HUES48 (cell line): ENCODE data around the gene RRAS2.

Experiments used
- H3K27ac ChIP-seq: one replicate; pipeline ENCODE4 v1.7.0; 2013; ENCODE audit warnings: low read depth, low read length, inconsistent platforms
- H3K27me3 ChIP-seq: 2 replicates; pipeline ENCODE4 v1.6.1; 2013; ENCODE audit warnings: mild to moderate bottlenecking, low read length; ENCODE audit not compliant: control insufficient read depth, insufficient read depth
- H3K36me3 ChIP-seq: 2 replicates; pipeline ENCODE4 v1.6.1; 2013; ENCODE audit warnings: low read length; ENCODE audit not compliant: control insufficient read depth, insufficient read depth
- H3K4me1 ChIP-seq: 2 replicates; pipeline ENCODE4 v1.6.1; 2013; ENCODE audit warnings: mild to moderate bottlenecking, low read length; ENCODE audit not compliant: control insufficient read depth, insufficient read depth
- H3K4me3 ChIP-seq: 2 replicates; pipeline ENCODE4 v1.5.1; 2013; ENCODE audit warnings: mild to moderate bottlenecking, low read depth, low read length
- H3K9ac ChIP-seq: 2 replicates; pipeline ENCODE4 v1.6.1; 2013; ENCODE audit warnings: mild to moderate bottlenecking, low read depth, low read length, moderate library complexity
- H3K9me3 ChIP-seq: 2 replicates; pipeline ENCODE4 v1.6.1; 2013; ENCODE audit warnings: low read length; ENCODE audit not compliant: control insufficient read depth, insufficient read depth

RRAS2 gene

DNA sequence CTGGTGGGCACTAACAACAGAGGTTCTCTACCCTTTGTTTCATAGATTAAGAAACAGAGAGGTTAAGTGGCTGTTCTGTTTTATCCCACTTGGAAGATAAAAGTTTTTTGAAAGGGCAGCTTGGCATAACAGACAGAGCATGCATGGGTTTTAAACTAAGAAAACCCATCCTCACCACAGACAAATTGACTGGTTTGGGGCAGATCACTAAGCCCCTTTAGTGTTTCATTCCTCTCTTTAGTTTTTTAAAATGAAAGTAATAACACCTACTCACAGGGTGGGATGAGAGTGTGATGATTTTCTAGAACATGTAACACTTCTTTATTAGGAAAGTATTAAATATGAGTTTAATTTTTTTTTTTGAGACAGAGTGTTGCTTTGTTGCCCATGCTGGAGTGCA lies 12.3 kb upstream of the RRAS2 start:
- Histone ChIP-seq H3K4me1 (peaks cover 17% of the 10 kb centered on the region), H3K9ac (no peak overlapping the region), H3K27ac (peak overlapping the region; percentile 14), H3K27me3 (no peaks in the 10 kb centered on the region), H3K4me3 (no peak overlapping the region), H3K36me3 (no peaks in the 10 kb centered on the region), H3K9me3 (no peaks in the 10 kb centered on the region)

DNA sequence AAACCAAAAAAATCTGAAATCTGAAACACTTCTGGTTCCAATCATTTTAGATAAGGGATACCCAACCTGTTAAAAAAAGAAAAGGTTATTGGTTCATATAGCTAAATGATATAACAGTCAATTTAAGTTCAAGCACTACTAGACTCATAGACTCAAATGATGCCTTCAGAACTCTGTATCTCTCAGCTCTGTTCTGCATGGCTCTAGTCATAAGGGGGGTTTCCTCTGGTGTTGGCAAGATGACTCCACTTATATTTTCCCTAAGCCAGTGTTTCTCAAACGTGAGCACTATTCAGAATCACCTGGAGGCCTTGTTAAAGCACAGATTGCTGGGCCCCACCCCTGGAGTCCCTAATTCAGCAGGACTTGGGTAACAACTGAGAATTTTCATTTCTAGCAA lies 11.5 kb upstream of the RRAS2 start:
- Histone ChIP-seq H3K4me3 (no peak overlapping the region), H3K27me3 (no peaks in the 10 kb centered on the region), H3K9me3 (no peaks in the 10 kb centered on the region), H3K36me3 (no peaks in the 10 kb centered on the region), H3K9ac (no peak overlapping the region), H3K27ac (no peak overlapping the region), H3K4me1 (peaks cover 17% of the 10 kb centered on the region)

DNA sequence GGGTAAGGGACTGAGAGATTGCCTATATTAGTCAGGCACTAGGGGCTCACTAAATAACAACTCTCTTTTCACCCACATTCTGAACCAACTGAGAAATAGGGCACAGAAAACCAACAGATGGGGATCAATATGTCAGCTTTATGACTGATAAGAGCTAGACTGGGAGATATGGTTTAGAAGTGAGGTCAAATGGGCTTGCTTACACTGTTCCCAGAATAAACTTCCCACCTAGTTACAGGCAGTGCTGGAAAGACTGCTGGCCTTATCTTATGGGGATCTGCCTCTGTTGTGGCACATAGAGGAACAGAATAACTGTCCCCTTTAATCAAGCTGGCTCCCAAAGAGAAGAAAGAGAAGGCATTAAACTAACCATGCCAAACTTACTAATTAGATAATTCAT lies 10.6 kb upstream of the RRAS2 start:
- Histone ChIP-seq H3K4me1 (peaks cover 10% of the 10 kb centered on the region; the same call in 1 of the 2 replicates), H3K27ac (no peak overlapping the region), H3K4me3 (no peak overlapping the region), H3K36me3 (no peaks in the 10 kb centered on the region), H3K9ac (no peak overlapping the region), H3K27me3 (no peaks in the 10 kb centered on the region), H3K9me3 (no peaks in the 10 kb centered on the region)

DNA sequence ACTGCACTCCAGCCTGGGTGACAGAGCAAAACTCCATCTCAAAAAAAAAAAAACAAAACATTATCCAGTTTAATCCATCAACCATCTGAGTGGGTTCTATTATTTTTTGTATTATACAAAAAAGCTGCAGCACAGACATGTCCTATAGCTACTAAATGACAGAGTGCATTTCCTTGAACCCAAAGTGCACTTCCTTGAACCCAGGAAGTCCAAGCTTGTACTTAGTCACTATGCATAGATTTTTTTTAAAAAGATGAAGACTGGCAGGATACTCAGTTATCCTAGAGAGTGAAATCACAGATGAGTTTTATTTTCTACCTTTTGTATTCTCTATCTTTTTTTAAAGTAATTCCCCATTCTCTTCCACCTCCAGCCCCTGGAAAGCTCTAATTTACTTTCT lies 8.0 kb upstream of the RRAS2 start:
- Histone ChIP-seq H3K27me3 (no peaks in the 10 kb centered on the region), H3K9ac (no peak overlapping the region), H3K4me3 (no peak overlapping the region), H3K4me1 (peaks cover 24% of the 10 kb centered on the region), H3K36me3 (no peaks in the 10 kb centered on the region), H3K27ac (no peak overlapping the region), H3K9me3 (no peaks in the 10 kb centered on the region)

DNA sequence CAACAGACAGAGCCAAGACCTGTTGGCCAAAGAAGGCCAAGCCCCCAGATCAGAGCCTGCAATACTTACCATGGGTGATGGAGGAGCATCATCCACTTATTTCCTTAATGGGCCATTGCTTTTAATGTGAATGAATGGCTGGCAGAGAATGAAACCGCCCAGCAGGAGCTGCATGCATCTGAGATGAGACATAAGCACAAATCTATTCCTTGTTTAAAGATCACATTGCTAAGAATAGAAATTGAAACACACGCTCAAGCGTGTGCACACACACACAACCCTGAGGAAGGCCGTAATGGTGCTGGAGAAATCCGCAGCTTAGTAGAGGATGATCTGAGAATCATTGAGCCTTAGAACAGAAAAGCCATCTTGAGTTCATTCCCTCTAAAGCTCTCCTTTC lies 5.3 kb upstream of the RRAS2 start:
- Histone ChIP-seq H3K27me3 (0 out of 2 replicates have a peak, but pooled peaks cover 3% of the 10 kb centered on the region), H3K9ac (no peak overlapping the region), H3K4me1 (peaks cover 19% of the 10 kb centered on the region), H3K36me3 (no peaks in the 10 kb centered on the region), H3K4me3 (no peak overlapping the region), H3K9me3 (no peaks in the 10 kb centered on the region), H3K27ac (no peak overlapping the region)

DNA sequence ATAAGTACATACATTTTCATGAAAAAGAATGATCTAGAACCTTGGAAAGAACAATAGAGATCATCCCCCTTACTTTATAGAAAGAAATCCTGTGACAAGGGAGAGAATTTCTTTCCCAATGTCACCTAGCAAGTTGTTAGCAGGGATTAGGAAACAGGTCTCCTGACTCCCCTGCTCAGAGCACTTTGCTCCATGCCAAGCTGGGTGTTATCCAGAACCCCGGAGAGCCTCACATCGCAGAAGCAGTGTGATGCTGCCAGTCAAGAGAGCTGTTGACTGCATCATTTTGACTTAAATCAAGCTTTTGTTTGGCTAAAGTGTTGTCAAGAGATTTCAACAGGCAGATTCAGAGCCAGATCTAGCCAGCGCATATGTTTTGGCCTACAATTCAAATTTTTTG lies 3.6 kb upstream of the RRAS2 start:
- H3K9ac ChIP-seq = no peak overlapping the region

DNA sequence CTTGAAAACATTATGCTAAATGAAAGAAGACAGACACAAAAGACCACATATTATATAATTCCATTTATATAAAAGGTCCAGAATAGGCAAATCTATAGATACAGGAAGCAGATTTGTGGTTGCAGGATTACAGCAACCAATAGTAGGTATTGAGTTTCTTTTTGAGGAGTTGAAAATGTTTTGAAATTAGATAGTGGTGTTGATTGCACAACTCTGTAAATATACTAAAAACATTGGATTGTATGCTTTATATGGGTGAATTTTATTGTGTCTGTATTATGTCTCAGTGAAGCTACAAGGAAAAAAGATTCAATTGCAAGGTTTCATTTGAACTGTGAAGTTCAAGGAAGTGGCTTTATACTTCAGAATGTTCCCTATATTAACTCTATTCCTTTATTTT lies 3.0 kb upstream of the RRAS2 start:
- no peaks in the 10 kb centered on the region for H3K36me3 ChIP-seq
- H3K4me3 ChIP-seq = no peak overlapping the region
- H3K9me3 ChIP-seq = no peaks in the 10 kb centered on the region
- 0 out of 2 replicates have a peak, but pooled peaks cover 3% of the 10 kb centered on the region for H3K27me3 ChIP-seq
- no peak overlapping the region for H3K9ac ChIP-seq
- H3K4me1 ChIP-seq = peaks cover 21% of the 10 kb centered on the region
- no peak overlapping the region for H3K27ac ChIP-seq

More for the DNA sequence above, 3.6 kb upstream of the RRAS2 start:
- Histone ChIP-seq H3K4me3 (no peak overlapping the region), H3K36me3 (no peaks in the 10 kb centered on the region), H3K4me1 (peaks cover 21% of the 10 kb centered on the region), H3K27me3 (0 out of 2 replicates have a peak, but pooled peaks cover 3% of the 10 kb centered on the region), H3K9me3 (no peaks in the 10 kb centered on the region), H3K27ac (no peak overlapping the region)

DNA sequence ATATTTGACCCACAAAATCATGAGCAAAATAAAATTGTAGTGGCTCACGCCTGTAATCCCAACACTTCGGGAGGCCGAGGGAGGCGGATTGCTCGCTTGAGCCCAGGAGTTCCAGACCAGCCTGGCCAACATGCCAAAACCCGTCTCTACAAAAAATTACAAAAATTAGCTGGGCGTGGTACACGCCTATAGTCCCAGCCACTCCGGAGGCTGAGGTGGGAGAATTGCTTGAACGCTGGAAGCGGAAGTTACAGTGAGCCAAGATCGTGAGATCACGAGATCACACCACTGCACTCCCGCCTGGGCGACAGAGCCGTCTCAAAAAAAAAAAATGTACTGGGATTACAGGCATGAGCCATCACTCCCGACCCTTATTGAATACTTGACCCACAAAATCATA lies 2.0 kb upstream of the RRAS2 start:
- H3K27me3 ChIP-seq = 0 out of 2 replicates have a peak, but pooled peaks cover 3% of the 10 kb centered on the region
- peaks cover 28% of the 10 kb centered on the region for H3K4me1 ChIP-seq
- H3K36me3 ChIP-seq = peaks cover 5% of the 10 kb centered on the region; the same call in 1 of the 2 replicates
- H3K9me3 ChIP-seq = no peaks in the 10 kb centered on the region
- H3K9ac ChIP-seq = no peak overlapping the region
- H3K4me3 ChIP-seq = no peak overlapping the region
- H3K27ac ChIP-seq = no peak overlapping the region

DNA sequence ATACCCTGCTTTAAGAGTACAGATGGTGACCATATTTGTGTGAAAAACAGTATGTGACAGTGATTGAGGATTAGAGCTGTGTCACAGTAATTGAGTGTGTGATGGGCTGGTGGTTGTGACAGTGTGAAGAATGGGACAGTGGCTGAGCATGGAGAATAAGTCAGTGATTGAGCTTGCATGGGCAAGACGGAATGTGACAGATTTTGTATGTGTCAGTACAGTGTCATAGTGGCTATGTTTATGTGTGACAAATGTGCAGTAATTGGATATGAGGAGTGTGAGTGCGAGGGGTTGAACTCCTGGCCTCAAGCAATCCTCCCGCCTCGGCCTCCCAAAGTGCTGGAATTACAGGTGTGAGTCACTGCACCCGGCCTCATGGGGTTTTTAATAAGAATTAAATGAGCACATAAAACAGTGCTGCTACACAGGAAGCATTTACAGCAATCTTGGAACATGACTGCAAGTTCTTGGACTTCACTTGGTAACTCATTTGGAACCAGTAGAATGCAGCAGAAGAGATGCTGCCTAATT lies 583 bp upstream of the RRAS2 start:
- Histone ChIP-seq H3K9ac (no peak overlapping the region), H3K4me3 (peak overlapping the region; percentile 96), H3K27me3 (0 out of 2 replicates have a peak, but pooled peaks cover 3% of the 10 kb centered on the region), H3K27ac (no peak overlapping the region), H3K36me3 (peaks cover 5% of the 10 kb centered on the region; the same call in 1 of the 2 replicates), H3K9me3 (no peaks in the 10 kb centered on the region), H3K4me1 (peaks cover 30% of the 10 kb centered on the region)

DNA sequence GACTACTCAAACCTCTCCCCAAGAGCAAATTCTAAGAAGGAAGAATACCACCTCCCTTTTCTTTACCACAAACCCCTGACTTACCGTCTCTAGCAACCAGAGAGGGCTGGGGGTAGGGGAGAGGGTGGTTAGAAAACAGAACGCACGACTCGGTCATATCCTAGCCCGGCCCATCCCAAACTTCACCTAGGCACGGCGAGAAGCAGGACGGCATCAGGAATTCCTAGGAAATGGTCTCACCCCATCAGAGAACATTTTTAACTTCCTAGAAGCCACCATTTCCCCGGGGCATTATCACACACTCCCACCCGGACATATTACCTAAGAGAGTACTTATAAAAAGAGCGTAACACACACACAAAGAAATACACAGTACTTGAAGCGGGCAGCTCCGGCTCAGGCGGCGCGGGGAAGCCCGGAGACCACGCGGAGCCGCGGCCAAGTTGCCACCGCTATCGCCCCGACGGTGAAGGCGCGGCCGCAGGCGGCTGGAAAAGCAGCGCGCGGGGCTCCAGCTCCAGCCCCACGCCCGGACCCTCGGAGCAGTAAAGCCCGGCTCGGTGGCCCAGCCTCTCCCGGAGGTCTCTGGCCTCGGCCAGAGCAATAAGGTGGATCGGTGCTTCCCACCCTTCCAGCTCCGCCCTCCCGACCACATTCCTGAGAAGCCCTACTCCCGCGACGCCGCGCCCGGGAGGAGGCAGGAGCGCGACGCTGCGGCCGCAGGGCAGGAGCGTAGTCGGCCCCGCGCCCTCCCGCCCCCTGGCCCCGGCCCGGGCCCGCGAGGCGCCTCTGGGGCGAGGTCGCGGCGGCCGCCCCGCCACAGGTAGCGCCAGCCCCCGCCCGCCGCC lies 878 bp downstream of the RRAS2 start:
- Histone ChIP-seq H3K36me3 (peaks cover 5% of the 10 kb centered on the region; the same call in 1 of the 2 replicates), H3K9ac (peak overlapping the region; percentile 88), H3K27ac (peak overlapping the region; percentile 90), H3K4me1 (peaks cover 35% of the 10 kb centered on the region), H3K4me3 (peak overlapping the region; percentile 96), H3K9me3 (no peaks in the 10 kb centered on the region), H3K27me3 (0 out of 2 replicates have a peak, but pooled peaks cover 3% of the 10 kb centered on the region)

DNA sequence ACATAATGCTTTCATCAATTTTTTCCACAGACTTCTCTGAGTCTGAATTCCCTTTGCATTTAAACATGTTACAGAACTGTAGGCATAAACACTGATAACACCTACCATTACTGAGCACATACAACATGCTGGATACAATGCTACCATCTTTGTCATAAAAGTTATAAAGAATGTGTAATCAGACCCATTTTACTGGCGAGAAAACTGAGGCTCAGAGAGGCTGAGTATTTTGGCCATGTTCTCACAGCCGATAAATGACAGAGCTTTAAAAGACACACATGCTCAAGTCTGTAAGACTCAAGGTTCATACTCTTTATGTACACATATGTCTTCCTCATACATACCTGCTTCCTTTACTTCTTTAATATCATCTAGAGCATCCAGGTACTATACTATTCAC lies 2.6 kb downstream of the RRAS2 start:
- Histone ChIP-seq H3K4me3 (peak overlapping the region; percentile 31; the same call in 1 of the 2 replicates), H3K36me3 (peaks cover 5% of the 10 kb centered on the region; the same call in 1 of the 2 replicates), H3K9me3 (no peaks in the 10 kb centered on the region), H3K27me3 (0 out of 2 replicates have a peak, but pooled peaks cover 3% of the 10 kb centered on the region), H3K27ac (no peak overlapping the region), H3K4me1 (peaks cover 27% of the 10 kb centered on the region), H3K9ac (no peak overlapping the region)
